Muscle of arm (tissue), 12 donors: ENCODE data around the gene DMRTA1. TPM values are rescaled to one million over a fixed set of nuclear protein-coding genes. Genes with fewer than 3 reads are reported as not detected.
"Not testable (repeated sequence)": the region's sequence is repeated elsewhere in the genome, so short reads cannot be mapped to it uniquely, and the experiment has no call there.

Experiments used
- DNase-seq: peaks from one replicate; pipeline ENCODE4 v3.0.0-alpha.2; 2013
- polyA plus RNA-seq, 12 donors: library from polyadenylated mRNA; unstranded; fragments of 120-200 nt; gene quantifications; one replicate each; pipeline ENCODE4 v1.2.1, GENCODE V29; 2013; ENCODE audit not compliant: insufficient read length in 12 of 12

The DMRTA1 gene
- polyA plus RNA-seq, 12 donors: 0.03 to 0.33 (median 0.12) TPM; not detected in 2

DNA sequence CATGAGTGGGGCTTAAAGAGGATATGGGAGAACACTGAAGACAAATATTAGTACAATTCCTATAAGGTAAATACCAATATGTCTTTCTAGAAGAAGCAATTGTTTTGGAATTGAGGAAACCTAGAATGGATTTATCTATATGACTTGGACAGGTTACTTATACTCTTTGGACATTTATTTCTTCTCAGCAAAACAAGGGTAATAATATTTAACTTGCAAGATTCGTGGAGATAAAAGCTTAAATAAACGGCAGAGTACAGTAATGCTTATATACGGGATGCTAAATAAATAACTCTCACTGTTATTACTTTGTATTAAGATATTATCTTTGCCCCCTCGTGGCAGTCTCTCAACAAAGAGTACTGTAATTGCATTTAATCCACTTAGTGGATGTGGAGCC is 8.6 kb downstream of the DMRTA1 start:
- DNase-seq: no peak

DNA sequence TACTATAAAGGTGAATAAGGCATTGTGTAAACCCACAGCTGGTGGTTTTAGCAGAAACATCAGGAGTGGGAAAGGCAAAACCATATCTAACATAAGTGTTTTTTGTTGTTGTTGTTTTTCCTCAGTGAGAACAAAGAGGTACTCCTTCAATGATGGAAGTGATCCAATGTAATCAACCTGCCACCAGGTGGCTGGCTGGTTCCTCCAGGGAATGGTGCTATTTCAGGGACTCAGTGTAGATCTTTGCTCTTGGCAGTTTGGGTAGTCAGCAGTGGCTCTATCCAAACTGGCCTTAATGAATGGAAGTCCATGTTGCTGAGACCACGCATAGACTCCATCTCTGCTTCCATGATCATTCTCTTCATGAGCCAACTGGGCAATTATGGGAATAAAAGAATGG is 10.8 kb downstream of the DMRTA1 start:
- DNase-seq: no peak

DNA sequence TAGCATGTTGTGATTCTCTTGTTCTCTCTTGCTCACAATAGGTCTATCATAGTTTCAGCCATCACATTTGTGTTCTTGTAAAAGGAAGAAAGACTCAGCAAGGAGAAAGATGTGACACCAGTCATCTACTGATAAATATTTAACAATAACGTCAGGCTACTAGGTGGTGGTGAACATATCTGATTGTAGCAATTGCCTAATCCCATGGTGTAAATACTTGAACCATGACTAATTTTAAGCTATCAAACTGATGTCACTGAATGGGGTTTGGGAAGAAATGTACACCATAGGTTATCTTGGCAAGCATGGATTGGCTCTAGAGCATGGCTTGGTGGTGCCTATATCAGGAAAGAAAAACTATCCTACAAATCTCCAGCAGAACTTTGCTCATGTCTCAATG is 16.6 kb downstream of the DMRTA1 start:
- DNase-seq: no peak

DNA sequence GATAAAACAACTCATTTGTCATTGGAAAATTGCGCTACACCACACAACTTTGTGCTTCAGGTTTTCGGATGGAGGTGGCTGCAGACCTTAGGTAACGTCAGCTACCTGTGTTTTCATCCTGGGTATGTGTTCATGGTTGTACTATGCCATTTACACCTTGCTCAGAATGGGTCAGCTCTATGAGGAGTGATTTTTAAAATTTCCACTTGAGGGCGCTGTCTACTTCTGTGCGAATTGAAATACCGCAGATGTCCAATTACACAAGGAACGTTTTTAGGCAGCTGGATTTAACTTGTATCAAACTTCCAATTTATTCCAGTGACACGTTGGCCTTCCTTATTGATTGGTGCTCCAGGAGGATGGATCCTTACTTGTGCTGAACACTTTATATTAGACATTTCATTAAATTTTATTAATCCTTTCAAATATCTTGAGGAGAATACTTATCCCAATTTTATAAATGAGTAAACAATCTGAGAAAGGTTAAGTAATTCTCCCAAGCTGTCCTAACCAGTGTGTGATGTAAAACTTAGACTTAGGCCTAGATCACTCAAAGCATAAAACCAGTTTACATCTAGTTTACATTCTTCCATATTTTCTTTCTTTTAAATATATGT is 23.4 kb downstream of the DMRTA1 start:
- peak; percentile 11 for DNase-seq

DNA sequence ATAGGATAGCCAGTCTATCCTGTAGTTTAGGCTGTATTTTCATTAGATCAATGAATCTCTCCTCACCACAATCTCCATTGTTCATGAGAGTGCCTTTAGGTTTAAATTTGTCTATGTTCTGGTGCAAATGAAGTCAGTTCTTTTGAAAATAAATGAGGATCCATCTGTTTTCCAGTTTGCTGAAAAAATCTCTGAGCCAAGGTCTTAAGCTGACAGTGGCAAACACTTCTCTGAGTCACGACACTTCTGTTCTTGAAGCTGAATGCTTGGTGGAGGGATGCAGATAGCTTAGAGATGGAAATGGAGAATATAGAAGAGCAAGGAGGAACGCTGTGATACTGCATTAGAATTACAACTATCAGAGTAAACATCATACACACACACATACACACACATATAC is 34.9 kb downstream of the DMRTA1 start:
- no peak for DNase-seq

DNA sequence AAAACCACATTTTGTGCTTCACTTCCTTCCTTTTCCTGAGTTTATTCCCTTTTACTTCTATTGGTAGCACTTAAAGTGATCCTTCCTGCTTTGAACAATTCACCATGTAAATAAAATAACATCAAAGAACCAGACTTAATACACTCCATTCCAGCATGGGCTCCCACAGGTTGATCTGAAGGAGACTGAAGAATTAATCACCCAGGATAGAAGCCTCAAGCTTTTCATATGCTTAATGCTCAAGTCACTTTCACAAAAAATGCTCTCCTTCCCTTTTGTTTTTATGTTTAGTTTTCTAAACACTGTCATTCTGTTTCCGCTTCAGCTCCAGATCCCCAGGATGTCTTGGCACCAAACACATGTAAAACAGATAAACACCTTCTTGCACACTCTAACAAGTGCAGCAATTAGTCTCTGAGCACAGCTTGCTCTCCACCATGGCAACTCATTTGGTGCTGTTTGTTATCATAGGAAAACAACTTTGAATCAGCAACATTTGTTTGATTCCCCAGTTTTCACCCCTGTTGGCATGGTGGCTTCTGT is 37.0 kb downstream of the DMRTA1 start:
- no peak for DNase-seq

DNA sequence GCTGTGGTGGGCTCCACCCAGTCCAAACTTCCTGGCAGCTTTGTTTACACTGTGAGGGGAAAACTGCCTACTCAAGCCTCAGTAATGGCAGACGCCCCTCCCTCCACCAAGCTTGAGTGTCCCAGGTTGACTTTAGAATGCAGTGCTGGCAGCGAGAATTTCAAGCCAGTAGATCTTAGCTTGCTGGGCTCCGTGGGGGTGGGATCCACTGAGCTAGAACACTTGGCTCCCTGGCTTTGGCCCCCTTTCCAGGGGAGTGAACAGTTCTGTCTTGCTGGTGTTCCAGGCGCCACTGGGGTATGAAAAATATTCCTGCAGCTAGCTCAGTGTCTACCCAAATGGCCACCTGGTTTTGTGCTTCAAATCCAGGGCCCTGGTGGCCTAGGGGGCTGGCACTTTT is 49.6 kb downstream of the DMRTA1 start:
- not testable (repeated sequence) for DNase-seq
